GM21447 (cell line): ENCODE data around the gene STAT4.

Experiments used
- ATAC-seq: cut with Tn5 transposase; IDR thresholded peaks from one replicate; pipeline ENCODE4 v1.9.1; 2021; ENCODE audit not compliant: unreplicated experiment

Gene STAT4

GRCh38 chr2:191086706-191087105, 64.1 kb downstream of the STAT4 start:
- ATAC-seq = no peak

GRCh38 chr2:191083540-191083939, 67.3 kb downstream of the STAT4 start:
- ATAC-seq = no peak

DNA sequence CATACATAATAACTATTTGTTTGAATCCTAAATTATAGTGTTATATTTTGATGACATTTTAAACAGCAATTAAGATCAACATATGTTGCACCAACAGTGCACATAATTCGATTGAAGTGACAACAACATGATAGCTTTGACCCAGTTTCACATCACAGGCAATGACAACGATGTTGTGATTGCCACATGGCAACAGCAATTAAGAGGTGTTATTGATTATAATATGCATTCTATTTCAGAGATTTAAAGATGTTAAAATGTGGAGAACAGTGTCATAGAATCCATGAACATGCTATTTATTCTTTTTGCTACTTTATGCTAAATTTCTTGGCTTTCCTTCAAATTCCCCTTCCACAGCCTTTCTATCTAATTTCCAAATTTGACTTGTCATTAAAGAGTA, 68.5 kb downstream of the STAT4 start:
- ATAC-seq = no peak

DNA sequence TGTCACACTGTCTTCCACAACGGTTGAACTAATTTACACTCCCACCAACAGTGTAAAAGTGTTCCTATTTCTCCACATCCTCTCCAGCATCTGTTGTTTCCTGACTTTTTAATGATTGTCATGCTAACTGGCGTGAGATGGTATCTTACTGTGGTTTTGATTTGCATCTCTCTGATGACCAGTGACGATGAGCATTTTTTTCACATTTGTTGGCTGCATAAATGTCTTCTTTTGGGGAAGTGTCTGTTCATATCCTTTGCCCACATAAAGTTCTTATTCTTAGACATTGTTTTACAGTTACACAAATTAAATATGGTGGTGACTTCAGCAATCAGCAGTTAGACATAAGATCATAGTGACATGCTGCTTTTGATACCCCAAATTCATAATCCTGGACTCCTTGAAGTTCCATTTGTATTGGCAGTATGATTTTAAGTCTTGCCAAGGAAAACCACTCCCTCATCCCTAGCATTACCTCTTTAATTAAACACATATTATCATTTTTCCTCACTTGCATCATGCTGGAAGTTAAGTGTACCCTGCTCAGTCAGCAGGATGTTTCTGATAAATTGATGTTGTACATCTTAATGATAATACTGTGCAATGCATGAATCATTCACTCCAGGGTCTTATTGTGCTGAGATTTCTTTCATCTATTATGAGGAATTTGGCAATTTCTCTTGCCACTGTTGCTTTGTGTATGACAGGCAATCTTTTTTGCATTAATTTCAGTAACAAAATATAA, 69.2 kb downstream of the STAT4 start:
- no peak for ATAC-seq

DNA sequence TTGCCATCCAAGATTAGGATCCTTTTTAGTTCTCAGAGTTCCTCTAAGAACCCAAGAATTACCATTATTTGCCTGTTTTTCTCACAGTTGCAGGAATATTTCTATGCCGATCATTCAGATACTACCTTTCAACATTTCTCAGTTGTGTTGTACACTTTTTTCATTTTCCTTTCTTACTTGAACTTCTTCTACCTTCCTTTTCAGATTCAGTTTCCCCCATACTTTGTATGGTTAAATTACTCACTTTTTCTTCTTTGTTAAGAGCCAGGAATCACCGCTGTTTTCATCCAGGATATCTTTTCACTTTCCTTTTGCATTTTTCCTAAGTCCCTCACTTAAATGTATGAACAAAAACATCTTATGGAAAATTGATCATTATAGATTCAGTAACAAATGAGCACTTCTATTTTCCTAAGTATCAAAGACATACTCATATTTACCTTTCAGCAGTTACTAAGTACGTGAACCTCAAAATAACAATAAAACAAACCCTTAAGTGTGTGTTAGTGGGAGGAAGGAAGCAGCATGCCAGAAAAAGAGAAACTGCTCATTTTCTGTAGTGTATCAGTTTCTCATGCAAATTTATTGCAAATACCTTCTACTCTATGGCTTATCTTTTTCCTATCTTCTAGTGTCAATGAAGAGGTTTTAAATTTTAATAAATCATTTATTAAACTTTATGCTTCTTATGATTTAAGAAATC, 72.5 kb downstream of the STAT4 start:
- no peak for ATAC-seq

DNA sequence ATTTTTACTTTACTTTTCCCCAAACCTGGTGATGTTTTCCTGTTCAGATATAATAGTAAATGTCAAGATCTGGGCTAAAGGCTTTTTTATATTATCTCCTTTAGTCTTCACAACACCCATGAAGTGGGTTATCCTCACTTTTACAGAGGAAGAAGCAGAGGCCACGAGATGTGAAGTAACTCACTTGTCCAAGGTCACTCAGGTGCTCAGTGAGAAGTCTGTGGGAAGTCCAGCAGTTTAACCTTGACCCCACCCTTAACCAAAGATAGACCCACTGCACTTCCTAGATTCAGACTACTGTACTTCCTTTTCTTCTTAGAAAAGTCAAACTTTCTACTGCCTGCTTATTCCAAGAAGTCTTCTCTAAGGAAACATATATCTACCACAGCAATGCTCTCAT, 80.5 kb downstream of the STAT4 start:
- ATAC-seq = no peak

GRCh38 chr2:191069606-191070005, 81.2 kb downstream of the STAT4 start:
- ATAC-seq = no peak

- ATAC-seq = no peak
Observed at GRCh38 chr2:191066919-191067233, 83.9 kb downstream of the STAT4 start.

DNA sequence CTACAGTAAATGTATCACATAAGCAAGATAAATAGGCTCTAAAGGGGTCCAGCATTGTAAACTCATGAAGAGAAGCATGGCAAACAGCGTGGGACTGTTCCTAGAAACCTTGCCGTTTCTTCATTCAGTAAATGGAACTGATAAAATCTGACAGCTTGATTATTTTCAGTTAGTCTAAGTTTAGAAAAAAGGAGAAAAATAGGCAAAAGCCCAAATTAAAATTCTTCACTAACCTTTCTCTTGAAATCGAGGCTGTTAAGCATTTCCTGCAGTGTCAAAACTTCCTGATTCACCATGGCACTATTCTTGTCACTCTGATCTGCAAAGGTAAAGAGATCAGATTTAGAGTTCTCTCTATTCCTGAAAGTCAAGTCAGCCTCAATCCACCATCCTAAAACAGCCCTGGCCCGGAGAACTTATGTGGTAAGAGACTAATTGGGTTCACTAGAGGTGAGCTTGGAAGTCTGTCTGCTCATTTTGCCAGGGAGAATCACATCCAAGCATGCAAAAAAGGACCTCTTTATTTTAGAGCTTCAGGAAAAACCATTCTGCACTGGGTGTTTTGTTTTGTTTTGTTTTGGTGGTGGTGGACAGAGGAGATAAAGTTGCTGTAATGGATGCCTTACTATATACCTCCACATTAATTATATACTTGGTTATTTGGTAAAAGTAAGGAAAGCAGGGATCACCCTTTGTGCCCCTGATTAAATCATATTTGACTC, 84.4 kb downstream of the STAT4 start:
- ATAC-seq = no peak

DNA sequence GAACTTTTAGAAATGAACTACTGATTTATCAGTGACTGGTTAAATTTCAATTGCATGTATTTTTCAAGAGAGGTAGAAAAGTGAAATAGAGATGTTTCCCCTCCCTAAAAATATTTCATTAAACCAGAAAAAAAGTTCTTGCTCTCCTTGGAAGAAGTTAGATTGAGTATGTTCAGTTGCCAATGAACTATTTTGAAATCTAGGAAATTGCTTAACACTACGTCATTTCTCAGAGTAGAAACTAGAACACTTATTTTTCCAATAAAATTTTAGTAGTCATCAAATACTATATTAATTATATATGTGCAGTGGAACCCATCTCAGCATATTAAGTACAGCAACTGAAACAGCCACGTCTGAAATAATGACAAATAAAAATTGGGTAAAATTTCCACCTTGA, 85.0 kb downstream of the STAT4 start:
- no peak for ATAC-seq

- ATAC-seq = no peak
Observed at GRCh38 chr2:191064590-191064989, 86.2 kb downstream of the STAT4 start.

- ATAC-seq = no peak
Observed at GRCh38 chr2:191063584-191063983, 87.2 kb downstream of the STAT4 start.

DNA sequence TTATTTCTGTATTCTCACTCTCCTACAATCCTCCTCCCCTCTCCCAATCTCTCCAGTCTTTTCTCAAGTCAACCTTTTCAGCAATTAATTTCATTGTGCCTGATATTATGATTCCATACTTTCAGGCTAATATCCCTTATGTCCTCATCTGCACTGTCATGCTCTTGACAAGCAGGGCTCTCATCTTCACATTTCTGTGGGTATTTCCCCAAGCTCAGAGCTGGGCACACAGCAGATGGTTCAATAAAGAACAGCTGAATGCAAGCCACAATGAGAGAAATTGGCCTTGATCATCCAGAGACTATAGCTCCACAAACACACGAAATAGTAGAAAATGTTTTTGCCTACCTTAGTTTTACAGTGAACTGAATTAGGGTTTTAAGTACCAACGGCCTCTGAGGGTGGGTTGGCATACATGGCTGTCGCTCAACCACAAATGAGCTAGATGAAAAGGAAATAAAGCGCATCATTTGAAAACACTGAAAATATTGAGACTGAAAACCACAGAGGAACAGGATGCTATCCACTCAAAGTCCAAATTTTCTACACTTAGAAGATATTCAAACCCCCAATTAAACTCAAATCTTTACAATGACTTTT, 89.3 kb downstream of the STAT4 start:
- no peak for ATAC-seq

DNA sequence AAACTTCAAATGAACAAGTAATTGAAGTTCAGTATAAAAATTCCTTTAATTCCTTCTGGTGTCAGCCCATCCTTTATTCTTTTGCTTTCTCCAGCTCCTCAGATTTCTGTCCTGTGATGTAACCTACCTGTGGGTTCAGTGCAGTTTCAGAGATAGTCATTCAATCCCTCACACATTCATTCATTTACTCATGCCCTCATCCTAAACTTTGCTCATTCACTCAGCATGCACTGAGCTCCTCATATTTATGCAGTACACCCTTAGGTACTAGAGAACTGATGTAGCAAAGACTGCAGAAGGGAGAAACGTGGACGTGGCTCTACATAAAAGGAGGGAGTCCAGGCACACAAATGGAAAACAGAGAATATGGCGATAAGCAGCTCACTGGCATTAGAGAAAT, 91.5 kb downstream of the STAT4 start:
- ATAC-seq = no peak

DNA sequence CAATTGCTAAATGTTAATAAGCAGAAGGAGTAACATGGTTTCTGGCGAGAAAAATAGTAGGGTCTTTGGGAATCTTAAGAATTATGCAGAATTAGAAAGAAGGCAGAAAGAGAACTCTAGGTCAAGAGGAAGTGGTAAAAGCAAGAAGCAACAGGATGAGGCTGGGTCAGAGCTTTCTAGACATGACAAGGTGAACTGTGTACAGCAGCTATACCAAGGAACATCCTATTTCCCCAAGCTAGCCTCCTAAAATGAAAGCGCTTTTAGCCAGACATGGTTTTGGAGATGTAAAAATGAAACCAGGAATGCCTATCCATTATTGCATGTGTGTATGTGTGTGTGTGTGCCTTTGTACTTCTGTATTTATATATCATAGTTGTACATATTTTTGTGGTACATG, 94.6 kb downstream of the STAT4 start:
- ATAC-seq = no peak

DNA sequence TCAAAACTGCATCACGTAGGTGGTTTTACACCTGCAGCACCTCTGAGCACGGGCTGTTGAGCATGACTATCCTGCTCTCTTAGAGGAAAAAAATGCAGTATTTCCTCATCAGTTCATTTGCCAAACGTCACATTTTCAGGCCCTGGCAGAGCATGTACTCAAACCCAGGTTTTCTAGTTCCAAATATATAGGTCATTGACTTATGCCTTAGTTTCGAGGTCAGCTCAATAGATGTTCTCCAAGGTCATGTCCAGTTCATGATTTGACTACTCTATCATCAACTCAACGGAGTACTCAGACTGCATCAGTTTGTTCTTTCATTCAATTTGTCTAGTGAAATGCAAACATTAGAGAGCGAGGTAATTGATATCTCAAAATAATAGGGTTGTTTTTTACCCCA, 97.5 kb downstream of the STAT4 start:
- ATAC-seq = no peak

DNA sequence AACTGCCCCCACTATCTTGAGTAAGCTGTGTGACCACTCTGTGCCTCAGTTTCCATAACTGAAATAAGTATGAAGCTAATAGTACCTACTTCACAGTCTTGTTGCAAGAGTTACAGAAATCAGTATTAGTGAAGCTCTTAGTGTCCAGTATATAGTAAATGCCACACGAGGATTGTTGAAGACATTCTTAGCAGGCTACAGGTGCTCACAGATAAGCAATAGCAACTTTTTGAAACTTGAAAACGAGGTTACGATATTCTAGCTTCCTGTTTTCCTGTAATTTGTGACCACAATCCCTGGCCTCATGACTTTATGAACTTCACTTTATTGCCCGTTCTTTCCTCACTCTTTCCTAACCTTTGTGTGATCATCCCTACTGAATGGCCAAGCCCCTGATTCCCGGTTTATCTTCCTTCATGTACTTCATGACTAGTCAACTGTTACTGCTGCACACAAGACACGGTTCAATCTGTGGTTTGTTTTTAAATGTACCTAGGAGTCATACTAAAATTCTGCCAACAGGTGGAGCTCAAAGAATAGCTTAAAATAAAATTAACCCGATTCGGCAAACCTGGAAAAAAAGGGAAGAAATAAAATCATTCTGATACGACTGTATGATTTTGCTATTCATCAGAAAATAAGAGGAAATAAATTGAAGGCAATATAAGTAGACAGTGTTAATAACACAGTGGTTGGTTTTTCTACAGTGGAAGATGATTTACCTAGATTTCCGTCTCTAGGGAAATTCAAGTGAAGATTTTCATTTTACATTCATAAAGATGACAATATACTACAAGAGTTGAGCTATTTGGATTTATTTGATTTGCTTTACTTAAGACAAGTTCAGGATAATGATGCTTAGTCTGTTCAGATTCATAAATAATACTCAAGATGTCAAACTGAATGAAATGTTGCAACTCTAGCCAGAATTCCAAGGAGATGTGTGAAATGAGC, 98.7 kb downstream of the STAT4 start:
- ATAC-seq = peak; percentile 53

DNA sequence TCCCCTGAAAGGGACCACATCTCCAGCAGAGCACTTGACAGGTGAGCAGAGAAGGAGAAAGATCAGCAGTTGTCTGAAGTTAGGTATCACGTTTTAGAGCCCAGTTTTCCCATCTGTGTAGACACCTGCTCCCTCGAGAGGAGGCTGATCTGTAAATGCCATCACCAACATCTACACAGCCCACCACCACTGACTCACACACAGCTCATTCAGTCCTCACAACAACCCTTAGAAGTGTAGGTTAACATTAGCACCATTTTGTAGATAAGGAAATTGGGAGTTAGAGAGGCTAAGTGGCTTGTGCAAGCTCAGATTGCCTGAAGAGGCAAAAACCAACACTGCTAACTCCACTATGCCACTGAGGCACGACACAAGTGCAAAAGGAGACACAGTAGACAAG, 99.6 kb downstream of the STAT4 start:
- ATAC-seq = no peak

DNA sequence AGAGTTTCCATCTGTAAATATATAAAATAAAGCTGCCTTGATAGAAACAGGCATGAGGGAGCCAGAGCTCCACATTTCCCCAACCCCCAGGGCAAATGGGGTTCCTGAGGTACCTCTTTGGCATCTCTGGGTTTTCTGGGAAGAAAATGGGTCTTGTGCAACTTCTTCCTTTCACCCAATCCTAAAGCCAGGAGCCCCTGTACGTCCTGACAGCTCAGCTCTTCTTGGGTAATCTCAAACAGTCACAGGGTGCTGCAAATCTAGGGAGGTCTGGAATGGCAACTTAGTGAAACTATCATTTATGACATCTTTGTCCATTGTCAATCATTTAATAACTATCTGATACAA, 100.2 kb downstream of the STAT4 start:
- no peak for ATAC-seq

- ATAC-seq = peak; percentile 72
Observed at GRCh38 chr2:191049728-191050639, 100.8 kb downstream of the STAT4 start.
